Body of pancreas (tissue), 4 donors: ENCODE measurements around the gene CD33. TPM values are rescaled to one million over a fixed set of nuclear protein-coding genes. Genes with fewer than 3 reads are reported as not detected.

Experiments used
- ATAC-seq: fragments of 150-250 bp; one replicate; pipeline ENCODE4 v1.9.1; 2016
- DNase-seq, 4 donors: peaks; one replicate each; pipeline ENCODE4 v3.0.0-alpha.2; 2019
- H3K27ac ChIP-seq, 4 donors: fragments of 200-600 bp; sonication (generic); 1 replicate in 3 of 4; 2 replicates in 1 of 4; pipeline versions ENCODE4 v1.5.1 to v1.6.1; 2016 to 2019; ENCODE audit warnings: mild to moderate bottlenecking in 1 of 4, mixed read lengths in 1 of 4, moderate library complexity in 1 of 4
- H3K27me3 ChIP-seq, 2 donors: fragments of 200-600 bp; sonication (generic); one replicate each; pipeline ENCODE4 v1.6.0; 2016; ENCODE audit warnings: mild to moderate bottlenecking in 1 of 2
- H3K36me3 ChIP-seq, 2 donors: fragments of 200-600 bp; sonication (generic); replicated peaks in 1 of 2; 2 replicates each; pipeline ENCODE4 v1.5.1; 2016; ENCODE audit warnings: low read depth in 2 of 2; ENCODE audit not compliant: insufficient read depth in 1 of 2
- H3K4me1 ChIP-seq: fragments of 200-600 bp; sonication (generic); one replicate; pipeline ENCODE4 v1.6.0; 2016
- H3K4me3 ChIP-seq, 2 donors: fragments of 200-600 bp; sonication (generic); 1 replicate in 1 of 2; 2 replicates in 1 of 2; pipeline ENCODE4 v1.5.1; 2016 to 2019
- H3K9me3 ChIP-seq, 3 donors: fragments of 200-600 bp; sonication (generic); 1 replicate in 2 of 3; 2 replicates in 1 of 3; pipeline ENCODE4 v1.5.1; 2016
- CTCF ChIP-seq, 7 experiments: fragments of 450-650 bp in 4 of 7; fragments of 200-600 bp in 3 of 7; sonication (generic) in 3 of 7; IDR thresholded peaks; one replicate each; pipeline ENCODE4 v1.5.1; 2016 to 2019; ENCODE audit warnings: antibody characterized with exemption in 7 of 7
- POLR2A ChIP-seq, 3 donors: fragments of 450-650 bp; IDR thresholded peaks; one replicate each; pipeline ENCODE4 v1.6.1; 2016; ENCODE audit warnings: antibody characterized with exemption in 3 of 3, mild to moderate bottlenecking in 2 of 3
- WGBS, 2 donors: methylation state at CpG; one replicate each; pipeline ENCODE4 v1.1.5; 2017; 5-methylcytosine and 5-hydroxymethylcytosine counted together
- intact Hi-C: fragments of 100-400 bp; cut with DNase I; formaldehyde crosslinking; loops from one replicate; pipeline ENCODE4 v1.15.1; 2023
- total RNA-seq, 2 donors: library from RNA; depleted of rRNA; stranded (reverse); fragments of >200 nt; gene quantifications; one replicate each; pipeline ENCODE4 v1.1.0, GENCODE V29; 2016

The CD33 gene
- total RNA-seq, 2 donors from 2014 or later: 1.3 TPM

- Histone ChIP-seq H3K9me3 (no peaks in the 10 kb centered on the region), H3K27me3 (no peaks in the 10 kb centered on the region), H3K36me3 (no peaks in the 10 kb centered on the region), H3K4me1 (no peaks in the 10 kb centered on the region), H3K4me3 (no peak overlapping the region), H3K27ac (no peak overlapping the region)
- ATAC-seq: no peak
- no peak for DNase-seq
- intact Hi-C loops: no loop called here
- 45 to 48% methylated on average over 6 of the region's 6 CpGs for WGBS, 2 donors
- no peak for TF ChIP-seq CTCF (IDR thresholded peaks at IDR 0.05)
- TF ChIP-seq POLR2A (IDR thresholded peaks at IDR 0.05): no peak
These were observed 47.4 kb downstream of the CD33 start for GRCh38 chr19:51272183-51272810.

GRCh38 chr19:51274049-51274770 is 49.3 kb downstream of the CD33 start:
- no peak overlapping the region for H3K27ac ChIP-seq
- 63 to 67% methylated on average over 8 of the region's 8 CpGs for WGBS, 2 donors

GRCh38 chr19:51277112-51277511 is 52.2 kb downstream of the CD33 start:
- DNase-seq (no peak), ATAC-seq (no peak)
- intact Hi-C loops: no loop called here
- TF ChIP-seq CTCF (IDR thresholded peaks at IDR 0.05): no peak
- no peak for TF ChIP-seq POLR2A (IDR thresholded peaks at IDR 0.05)
- Histone ChIP-seq H3K27me3 (no peaks in the 10 kb centered on the region), H3K27ac (no peak overlapping the region), H3K36me3 (no peaks in the 10 kb centered on the region), H3K9me3 (no peaks in the 10 kb centered on the region), H3K4me3 (no peak overlapping the region), H3K4me1 (no peaks in the 10 kb centered on the region)
- 35 to 51% methylated on average over 3 of the region's 3 CpGs for WGBS, 2 donors

More at GRCh38 chr19:51274049-51274770, 49.3 kb downstream of the CD33 start:
- Histone ChIP-seq H3K27me3 (no peaks in the 10 kb centered on the region), H3K4me1 (no peaks in the 10 kb centered on the region), H3K4me3 (no peak overlapping the region), H3K36me3 (no peaks in the 10 kb centered on the region), H3K9me3 (no peaks in the 10 kb centered on the region)
- DNase-seq (no peak), ATAC-seq (no peak)
- TF ChIP-seq POLR2A (IDR thresholded peaks at IDR 0.05): no peak
- no peak for TF ChIP-seq CTCF (IDR thresholded peaks at IDR 0.05)
- intact Hi-C loops: no loop called here

GRCh38 chr19:51282335-51282734 is 57.5 kb downstream of the CD33 start:
- ATAC-seq (no peak), DNase-seq (no peak)
- intact Hi-C loops: no loop called here
- TF ChIP-seq POLR2A (IDR thresholded peaks at IDR 0.05) (no peak), CTCF (IDR thresholded peaks at IDR 0.05) (no peak)
- WGBS, 2 donors: 49 to 64% methylated on average over 4 of the region's 4 CpGs
- H3K36me3 ChIP-seq: no peaks in the 10 kb centered on the region
- H3K9me3 ChIP-seq: no peaks in the 10 kb centered on the region
- H3K27me3 ChIP-seq: no peaks in the 10 kb centered on the region
- H3K27ac ChIP-seq: no peak overlapping the region
- no peaks in the 10 kb centered on the region for H3K4me1 ChIP-seq
- H3K4me3 ChIP-seq: no peak overlapping the region
